Measurements from ENCODE around the gene TXNRD3. TPM values are rescaled to one million over a fixed set of nuclear protein-coding genes. Genes with fewer than 3 reads are reported as not detected.
"Not testable (repeated sequence)": the region's sequence is repeated elsewhere in the genome, so short reads cannot be mapped to it uniquely, and the experiment has no call there.

The TXNRD3 gene
- polyA plus RNA-seq, 3 donors, result 0.57 to 1.7 (median 0.90) TPM

GRCh38 chr3:126634803-126635202 lies 20.1 kb downstream of the TXNRD3 start:
- Histone ChIP-seq H3K79me2 (ENCODE audit: insufficient read depth, low read length) (no peaks in the 10 kb centered on the region), H3K4me3 (replicated peaks in 1 of 3; ENCODE audit: low read depth in 2 of 3, low read length in 3 of 3) (no peak overlapping the region), H4K20me1 (ENCODE audit: insufficient read depth, low read length) (no peaks in the 10 kb centered on the region), H3K27me3 (ENCODE audit: control insufficient read depth in 2 of 2, insufficient read depth in 2 of 2, low read length in 2 of 2) (no peaks in the 10 kb centered on the region), H3K9me3 (replicated peaks in 1 of 2; ENCODE audit: control insufficient read depth in 1 of 2, insufficient read depth in 1 of 2, low read length in 2 of 2) (no peaks in the 10 kb centered on the region), H3K36me3 (replicated peaks in 1 of 2; ENCODE audit: control insufficient read depth in 1 of 2, insufficient read depth in 2 of 2, low read length in 2 of 2) (no peaks in the 10 kb centered on the region), H3K9ac (ENCODE audit: insufficient read depth, low read length, poor library complexity, severe bottlenecking) (no peak overlapping the region), H3K4me2 (replicated peaks; ENCODE audit: extremely low read depth, low read length, poor library complexity, severe bottlenecking) (no peak overlapping the region), H3K27ac (ENCODE audit: low read depth in 1 of 2, low read length in 2 of 2) (no peak overlapping the region), H3K4me1 (ENCODE audit: control insufficient read depth in 1 of 2, insufficient read depth in 2 of 2, low read length in 2 of 2) (no peaks in the 10 kb centered on the region), H2AFZ (ENCODE audit: insufficient read depth, low read depth, low read length, poor library complexity, severe bottlenecking) (no peak overlapping the region)
- WGBS (ENCODE audit: insufficient coverage), result 77% methylated on average over 3 of the region's 5 CpGs
- Mint-ChIP-seq H3K4me1 (no peaks in the 10 kb centered on the region), H3K4me3 (no peak overlapping the region), H3K27ac (no peak overlapping the region), H3K9me3 (peaks cover 0 to 2% (median 0%) of the 10 kb centered on the region in 7 donors), H3K36me3 (no peaks in the 10 kb centered on the region), H3K27me3 (ENCODE audit: low read depth in 3 of 3) (no peaks in the 10 kb centered on the region)
- no peak for DNase-seq
- intact Hi-C loops (cut with micrococcal nuclease), result no loop called here
- TF ChIP-seq CTCF (IDR thresholded peaks at IDR 0.05), result no peak

- H3K4me3 ChIP-seq (replicated peaks in 1 of 3; ENCODE audit: low read depth in 2 of 3, low read length in 3 of 3), result no peak overlapping the region
- no peak overlapping the region for H3K9ac ChIP-seq (ENCODE audit: insufficient read depth, low read length, poor library complexity, severe bottlenecking)
- intact Hi-C loops (cut with micrococcal nuclease), result no loop called here
- H3K4me2 ChIP-seq (replicated peaks; ENCODE audit: extremely low read depth, low read length, poor library complexity, severe bottlenecking), result no peak overlapping the region
- no peaks in the 10 kb centered on the region for H3K79me2 ChIP-seq (ENCODE audit: insufficient read depth, low read length)
- H3K4me1 ChIP-seq (ENCODE audit: control insufficient read depth in 1 of 2, insufficient read depth in 2 of 2, low read length in 2 of 2), result no peaks in the 10 kb centered on the region
- no peak for TF ChIP-seq CTCF (IDR thresholded peaks at IDR 0.05)
- Mint-ChIP-seq H3K4me1 (no peaks in the 10 kb centered on the region), H3K4me3 (no peak overlapping the region), H3K27me3 (ENCODE audit: low read depth in 3 of 3) (no peaks in the 10 kb centered on the region), H3K27ac (no peak overlapping the region), H3K36me3 (no peaks in the 10 kb centered on the region), H3K9me3 (no peaks in the 10 kb centered on the region)
- H3K27me3 ChIP-seq (ENCODE audit: control insufficient read depth in 2 of 2, insufficient read depth in 2 of 2, low read length in 2 of 2), result no peaks in the 10 kb centered on the region
- no peak overlapping the region for H3K27ac ChIP-seq (ENCODE audit: low read depth in 1 of 2, low read length in 2 of 2)
- no peaks in the 10 kb centered on the region for H4K20me1 ChIP-seq (ENCODE audit: insufficient read depth, low read length)
- H3K9me3 ChIP-seq (replicated peaks in 1 of 2; ENCODE audit: control insufficient read depth in 1 of 2, insufficient read depth in 1 of 2, low read length in 2 of 2), result no peaks in the 10 kb centered on the region
- H2AFZ ChIP-seq (ENCODE audit: insufficient read depth, low read depth, low read length, poor library complexity, severe bottlenecking), result no peak overlapping the region
- DNase-seq, result no peak
- no peaks in the 10 kb centered on the region for H3K36me3 ChIP-seq (replicated peaks in 1 of 2; ENCODE audit: control insufficient read depth in 1 of 2, insufficient read depth in 2 of 2, low read length in 2 of 2)
- WGBS (ENCODE audit: insufficient coverage), result 97% methylated on average over 2 of the region's 2 CpGs
Observed at GRCh38 chr3:126630020-126630419, 24.9 kb downstream of the TXNRD3 start.

GRCh38 chr3:126625735-126626134 lies 29.2 kb downstream of the TXNRD3 start:
- H3K27ac ChIP-seq (ENCODE audit: low read depth in 1 of 2, low read length in 2 of 2); H3K4me1 Mint-ChIP-seq; H3K4me3 ChIP-seq (replicated peaks in 1 of 3; ENCODE audit: low read depth in 2 of 3, low read length in 3 of 3); H3K79me2 ChIP-seq (ENCODE audit: insufficient read depth, low read length); H3K27me3 ChIP-seq (ENCODE audit: control insufficient read depth in 2 of 2, insufficient read depth in 2 of 2, low read length in 2 of 2); H4K20me1 ChIP-seq (ENCODE audit: insufficient read depth, low read length); H3K9ac ChIP-seq (ENCODE audit: insufficient read depth, low read length, poor library complexity, severe bottlenecking); H3K27me3 Mint-ChIP-seq (ENCODE audit: low read depth in 3 of 3); H3K9me3 Mint-ChIP-seq; H3K4me1 ChIP-seq (ENCODE audit: control insufficient read depth in 1 of 2, insufficient read depth in 2 of 2, low read length in 2 of 2); H3K4me2 ChIP-seq (replicated peaks; ENCODE audit: extremely low read depth, low read length, poor library complexity, severe bottlenecking); H3K27ac Mint-ChIP-seq; H3K36me3 ChIP-seq (replicated peaks in 1 of 2; ENCODE audit: control insufficient read depth in 1 of 2, insufficient read depth in 2 of 2, low read length in 2 of 2); intact Hi-C loops (cut with micrococcal nuclease); H3K36me3 Mint-ChIP-seq; H3K9me3 ChIP-seq (replicated peaks in 1 of 2; ENCODE audit: control insufficient read depth in 1 of 2, insufficient read depth in 1 of 2, low read length in 2 of 2); H2AFZ ChIP-seq (ENCODE audit: insufficient read depth, low read depth, low read length, poor library complexity, severe bottlenecking); H3K4me3 Mint-ChIP-seq; DNase-seq: not testable (repeated sequence)
- no CpG with 5 or more reads among the region's 3 CpGs for WGBS (ENCODE audit: insufficient coverage)
